K562 (cell line): ENCODE results near the gene ORC2. TPM values are rescaled to one million over a fixed set of nuclear protein-coding genes. Genes with fewer than 3 reads are reported as not detected.

Experiments used
- ATF7 ChIP-seq: fragments of 450-650 bp; IDR thresholded peaks from 2 replicates; pipeline ENCODE4 v1.7.1; 2014; ENCODE audit warnings: mild to moderate bottlenecking, moderate library complexity
- CBX1 ChIP-seq: sonication (generic); IDR thresholded peaks from 2 replicates; pipeline ENCODE4 v1.6.1; 2016; ENCODE audit warnings: antibody characterized with exemption, low read depth, mild to moderate bottlenecking
- CC2D1A ChIP-seq: fragments of 450-650 bp; IDR thresholded peaks from 2 replicates; pipeline ENCODE4 v1.6.1; 2017; ENCODE audit warnings: mild to moderate bottlenecking
- CEBPG ChIP-seq, 3 experiments: fragments of 200-800 bp in 1 of 3; sonication (Bioruptor generic) in 1 of 3; sonication (generic) in 1 of 3; formaldehyde crosslinking in 1 of 3; IDR thresholded peaks in 2 of 3; conservative IDR thresholded peaks in 1 of 3; 2 replicates each; pipeline versions ENCODE4 v1.6.1 to v1.8.0; 2016 to 2022; ENCODE audit warnings: missing compliant biosample characterization in 2 of 3, missing genetic modification characterization in 2 of 3, mild to moderate bottlenecking in 1 of 3, missing genetic modification reagents in 1 of 3
- CHD2 ChIP-seq: IDR thresholded peaks from 2 replicates; pipeline ENCODE4 v1.6.1; 2011; ENCODE audit warnings: low read depth, low read length
- DMBX1 ChIP-seq: fragments of 250-450 bp; sonication (Bioruptor Pico); IDR thresholded peaks from 2 replicates; pipeline ENCODE4 v1.8.0; 2022; ENCODE audit warnings: inconsistent platforms, mild to moderate bottlenecking, moderate library complexity, borderline replicate concordance
- EP400 ChIP-seq: fragments of 450-650 bp; IDR thresholded peaks from 2 replicates; pipeline ENCODE4 v1.6.1; 2017; ENCODE audit warnings: antibody characterized with exemption, mild to moderate bottlenecking, moderate library complexity
- FOXJ2 ChIP-seq: fragments of 200-800 bp; sonication (Bioruptor generic); IDR thresholded peaks from 2 replicates; pipeline ENCODE4 v1.6.1; 2016; ENCODE audit warnings: missing genetic modification characterization, missing compliant biosample characterization
- FOXJ3 ChIP-seq: sonication (generic); formaldehyde crosslinking; IDR thresholded peaks from 2 replicates; pipeline ENCODE4 v1.4.0; 2020; ENCODE audit warnings: mild to moderate bottlenecking, missing genetic modification reagents
- HNRNPL ChIP-seq: fragments of 200-400 bp; formaldehyde crosslinking; IDR thresholded peaks from 2 replicates; pipeline ENCODE4 v1.6.1; 2017; ENCODE audit warnings: low read depth, mild to moderate bottlenecking, low read length
- LEF1 ChIP-seq: fragments of 450-650 bp; IDR thresholded peaks from 2 replicates; pipeline ENCODE4 v1.6.1; 2016; ENCODE audit warnings: mild to moderate bottlenecking
- MCM7 ChIP-seq, 2 experiments: fragments of 450-650 bp; IDR thresholded peaks; 2 replicates each; pipeline ENCODE4 v1.6.1; 2016 to 2018
- MTA3 ChIP-seq: fragments of 450-650 bp; formaldehyde crosslinking; IDR thresholded peaks from 2 replicates; pipeline ENCODE4 v1.6.1; 2017; ENCODE audit warnings: mild to moderate bottlenecking, borderline replicate concordance
- NFYB ChIP-seq: IDR thresholded peaks from 2 replicates; pipeline ENCODE4 v1.6.1; 2011; ENCODE audit warnings: mild to moderate bottlenecking, moderate library complexity; ENCODE audit not compliant: insufficient read length; ENCODE audit errors: extremely low read depth
- NR2C2 ChIP-seq, 2 experiments: fragments of 200-800 bp in 1 of 2; sonication (Bioruptor generic) in 1 of 2; sonication (generic) in 1 of 2; formaldehyde crosslinking in 1 of 2; IDR thresholded peaks; 2 replicates each; pipeline versions ENCODE4 v1.6.1 to v1.8.0; 2016 to 2022; ENCODE audit warnings: mild to moderate bottlenecking in 1 of 2, missing compliant biosample characterization in 1 of 2, missing genetic modification characterization in 1 of 2, missing genetic modification reagents in 1 of 2
- NR2F6 ChIP-seq: fragments of 450-650 bp; formaldehyde crosslinking; IDR thresholded peaks from 2 replicates; pipeline ENCODE4 v1.4.0; 2020; ENCODE audit warnings: mild to moderate bottlenecking
- POLR2G ChIP-seq: fragments of 200-400 bp; formaldehyde crosslinking; IDR thresholded peaks from 2 replicates; pipeline ENCODE4 v1.6.1; 2017; ENCODE audit warnings: low read depth, mild to moderate bottlenecking, antibody characterized with exemption, low read length, moderate library complexity
- PYGO2 ChIP-seq: fragments of 450-650 bp; IDR thresholded peaks from 2 replicates; pipeline ENCODE4 v1.6.1; 2016; ENCODE audit warnings: mild to moderate bottlenecking, missing genetic modification characterization, moderate library complexity, missing compliant biosample characterization
- RBM22 ChIP-seq: fragments of 200-400 bp; formaldehyde crosslinking; IDR thresholded peaks from 2 replicates; pipeline ENCODE4 v1.6.1; 2018; ENCODE audit warnings: low read length, low read depth; ENCODE audit not compliant: poor library complexity, severe bottlenecking
- ZNF175 ChIP-seq: fragments of 200-800 bp; sonication (Bioruptor generic); IDR thresholded peaks from 2 replicates; pipeline ENCODE4 v1.6.1; 2016; ENCODE audit warnings: low read depth, mild to moderate bottlenecking, missing genetic modification characterization, missing compliant biosample characterization
- ZNF717 ChIP-seq: fragments of 250-450 bp; sonication (Bioruptor Pico); IDR thresholded peaks from 2 replicates; pipeline ENCODE4 v1.5.0; 2021
- polyA plus RNA-seq, 8 experiments: library from polyadenylated mRNA; depleted of rRNA in 4 of 8; stranded (reverse) in 5 of 8; unstranded in 3 of 8; fragments of >200 nt; fragmentation: Nextera tagmentation in 2 of 8; fragmentation: Illumina TruSeq in 1 of 8; extraction: Ambion mirVana in 2 of 8; extraction: Trizol in 1 of 8; gene quantifications; 2 replicates each; pipeline versions ENCODE4 v1.2.1 to v1.2.3, GENCODE V29; 2011 to 2014; ENCODE audit warnings: inconsistent platforms in 1 of 8, missing spikeins in 1 of 8
- total RNA-seq, 7 experiments: library from RNA; depleted of rRNA in 6 of 7; stranded (reverse); fragments of >200 nt in 6 of 7; fragmentation: Illumina TruSeq in 2 of 7; extraction: Trizol in 2 of 7; gene quantifications; 2 replicates each; pipeline versions ENCODE4 v1.2.1 to v1.2.3, GENCODE V29; 2011 to 2021; ENCODE audit warnings: low replicate concordance in 1 of 7
- TF ChIP-seq, protein P1 (sequence below): fragments of 250-450 bp; sonication (Bioruptor Pico); IDR thresholded peaks from 2 replicates; pipeline ENCODE4 v1.5.0; 2021
- TF ChIP-seq, protein P2 (sequence below): sonication (generic); formaldehyde crosslinking; IDR thresholded peaks from 2 replicates; pipeline ENCODE4 v1.8.0; 2022; ENCODE audit warnings: missing genetic modification reagents, mild to moderate bottlenecking, borderline replicate concordance

Gene ORC2
- total and polyA plus RNA-seq, 9 of the 15 experiments (the other 6 are each of a cell fraction or from before 2014, with no cell fraction given) = 5.6 to 41.1 (median 19.0) TPM

DNA sequence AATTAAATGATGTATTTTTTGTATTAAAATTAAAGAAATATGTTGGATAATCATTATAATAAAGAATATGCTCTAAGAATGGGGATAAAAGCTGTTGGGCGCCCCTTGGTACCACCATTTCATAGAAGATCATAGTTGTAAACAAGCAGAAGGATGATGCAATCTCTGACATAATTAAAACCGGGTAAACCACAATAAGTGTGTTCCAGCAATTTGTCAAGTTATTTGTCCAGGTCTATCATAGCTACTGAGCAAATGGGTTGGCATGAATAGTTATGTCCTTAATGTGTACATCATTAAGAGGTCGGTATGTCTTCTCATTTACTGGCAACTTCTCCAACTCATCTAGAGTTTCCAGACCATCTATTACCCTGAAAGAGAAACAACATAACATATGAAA lies 92.3 kb downstream of the ORC2 start (continued):
- TF ChIP-seq MCM7 (IDR thresholded peaks at IDR 0.05) (no peak), NR2F6 (no peak), DMBX1 (peak; percentile 59; the same call in 1 of the 2 replicates), NR2C2 (CRISPR knock-in tag; IDR thresholded peaks at IDR 0.05) (no peak), NR2C2 (tag; IDR thresholded peaks at IDR 0.05) (peak; percentile 15; the same call in 1 of the 2 replicates), CBX1 (no peak), CEBPG (CRISPR knock-in tag; IDR thresholded peaks at IDR 0.05) (peak; percentile 76), CEBPG (tag; conservative IDR thresholded peaks at IDR 0.05 in 1 of 2, IDR thresholded peaks at IDR 0.05 in 1 of 2) (peak; percentile 91 to 95), FOXJ2 (0 out of 2 replicates have a peak, but pooled peaks have one; percentile 27), HNRNPL (no peak), RBM22 (no peak), EP400 (no peak), MTA3 (no peak), ZNF717 (CRISPR knock-in tag) (no peak), POLR2G (no peak), CC2D1A (no peak), ATF7 (peak; percentile 19; the same call in 1 of the 2 replicates), ZNF175 (CRISPR knock-in tag) (peak; percentile 84), FOXJ3 (no peak), CHD2 (no peak), NFYB (no peak), LEF1 (no peak), PYGO2 (no peak)
- TF ChIP-seq, protein P1, sequence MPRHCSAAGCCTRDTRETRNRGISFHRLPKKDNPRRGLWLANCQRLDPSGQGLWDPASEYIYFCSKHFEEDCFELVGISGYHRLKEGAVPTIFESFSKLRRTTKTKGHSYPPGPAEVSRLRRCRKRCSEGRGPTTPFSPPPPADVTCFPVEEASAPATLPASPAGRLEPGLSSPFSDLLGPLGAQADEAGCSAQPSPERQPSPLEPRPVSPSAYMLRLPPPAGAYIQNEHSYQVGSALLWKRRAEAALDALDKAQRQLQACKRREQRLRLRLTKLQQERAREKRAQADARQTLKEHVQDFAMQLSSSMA (CRISPR knock-in tag) = no peak
- TF ChIP-seq, protein P2, sequence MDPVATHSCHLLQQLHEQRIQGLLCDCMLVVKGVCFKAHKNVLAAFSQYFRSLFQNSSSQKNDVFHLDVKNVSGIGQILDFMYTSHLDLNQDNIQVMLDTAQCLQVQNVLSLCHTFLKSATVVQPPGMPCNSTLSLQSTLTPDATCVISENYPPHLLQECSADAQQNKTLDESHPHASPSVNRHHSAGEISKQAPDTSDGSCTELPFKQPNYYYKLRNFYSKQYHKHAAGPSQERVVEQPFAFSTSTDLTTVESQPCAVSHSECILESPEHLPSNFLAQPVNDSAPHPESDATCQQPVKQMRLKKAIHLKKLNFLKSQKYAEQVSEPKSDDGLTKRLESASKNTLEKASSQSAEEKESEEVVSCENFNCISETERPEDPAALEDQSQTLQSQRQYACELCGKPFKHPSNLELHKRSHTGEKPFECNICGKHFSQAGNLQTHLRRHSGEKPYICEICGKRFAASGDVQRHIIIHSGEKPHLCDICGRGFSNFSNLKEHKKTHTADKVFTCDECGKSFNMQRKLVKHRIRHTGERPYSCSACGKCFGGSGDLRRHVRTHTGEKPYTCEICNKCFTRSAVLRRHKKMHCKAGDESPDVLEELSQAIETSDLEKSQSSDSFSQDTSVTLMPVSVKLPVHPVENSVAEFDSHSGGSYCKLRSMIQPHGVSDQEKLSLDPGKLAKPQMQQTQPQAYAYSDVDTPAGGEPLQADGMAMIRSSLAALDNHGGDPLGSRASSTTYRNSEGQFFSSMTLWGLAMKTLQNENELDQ = no peak
